ENCODE measurements around the gene COL11A2.

Gene COL11A2

GRCh38 chr6:33200219-33201146, 8.2 kb upstream of the COL11A2 start, which contains the start of the genes RXRB and SLC39A7:
Gene RXRB, minus strand, starts transcription at chr6:33200665. Its CDS starts 189 bp downstream, at chr6:33200476.
Gene SLC39A7, plus strand, starts transcription at chr6:33200867. Its CDS starts 379 bp downstream, at chr6:33201246.
- Mint-ChIP-seq H3K27ac (peak within 1 kb of the TSS; percentile 98), H3K27me3 (no peaks in the 10 kb centered on the region), H3K4me3 (peak within 1 kb of the TSS; percentile 100), H3K36me3 (peaks cover 24% of the 10 kb centered on the region), H3K4me1 (peaks cover 68% of the 10 kb centered on the region), H3K9me3 (no peaks in the 10 kb centered on the region)

- Mint-ChIP-seq H3K27me3 (no peaks in the 10 kb centered on the region), H3K9me3 (no peaks in the 10 kb centered on the region), H3K27ac (peak overlapping the region; percentile 93), H3K4me1 (peaks cover 61% of the 10 kb centered on the region), H3K36me3 (peaks cover 23% of the 10 kb centered on the region), H3K4me3 (peak overlapping the region; percentile 95)
These were observed 7.5 kb upstream of the COL11A2 start for GRCh38 chr6:33199687-33200218.

- Mint-ChIP-seq H3K27ac (peak overlapping the region; percentile 93), H3K27me3 (no peaks in the 10 kb centered on the region), H3K4me1 (peaks cover 58% of the 10 kb centered on the region), H3K9me3 (no peaks in the 10 kb centered on the region), H3K36me3 (peaks cover 20% of the 10 kb centered on the region), H3K4me3 (peak overlapping the region; percentile 95)
These were observed 6.7 kb upstream of the COL11A2 start for GRCh38 chr6:33198853-33199436.

- H3K27me3 Mint-ChIP-seq, result no peaks in the 10 kb centered on the region
- H3K9me3 Mint-ChIP-seq, result no peaks in the 10 kb centered on the region
- peak overlapping the region; percentile 57 for H3K27ac Mint-ChIP-seq
- H3K4me1 Mint-ChIP-seq, result peaks cover 58% of the 10 kb centered on the region
- H3K36me3 Mint-ChIP-seq, result peaks cover 18% of the 10 kb centered on the region
- peak overlapping the region; percentile 95 for H3K4me3 Mint-ChIP-seq
These were observed 6.0 kb upstream of the COL11A2 start for GRCh38 chr6:33198159-33198852.

- H3K36me3 Mint-ChIP-seq, result peaks cover 10% of the 10 kb centered on the region
- no peaks in the 10 kb centered on the region for H3K27me3 Mint-ChIP-seq
- H3K9me3 Mint-ChIP-seq, result no peaks in the 10 kb centered on the region
- H3K4me1 Mint-ChIP-seq, result peaks cover 53% of the 10 kb centered on the region
- H3K27ac Mint-ChIP-seq, result peak overlapping the region; percentile 27
- H3K4me3 Mint-ChIP-seq, result peak overlapping the region; percentile 64
These were observed 5.3 kb upstream of the COL11A2 start for GRCh38 chr6:33197431-33198048.

- peaks cover 2% of the 10 kb centered on the region for H3K27me3 Mint-ChIP-seq
- H3K4me3 Mint-ChIP-seq, result no peak overlapping the region
- H3K36me3 Mint-ChIP-seq, result peaks cover 4% of the 10 kb centered on the region
- peaks cover 45% of the 10 kb centered on the region for H3K4me1 Mint-ChIP-seq
- peak overlapping the region; percentile 8 for H3K27ac Mint-ChIP-seq
- no peaks in the 10 kb centered on the region for H3K9me3 Mint-ChIP-seq
These were observed 3.3 kb upstream of the COL11A2 start for GRCh38 chr6:33195304-33196165.

GRCh38 chr6:33194431-33194979, 2.2 kb upstream of the COL11A2 start:
- Mint-ChIP-seq H3K36me3 (peaks cover 4% of the 10 kb centered on the region), H3K4me1 (peaks cover 45% of the 10 kb centered on the region), H3K27me3 (peaks cover 5% of the 10 kb centered on the region), H3K9me3 (no peaks in the 10 kb centered on the region), H3K4me3 (no peak overlapping the region), H3K27ac (peak overlapping the region; percentile 63)

- H3K4me3 Mint-ChIP-seq, result peak overlapping the region; percentile 24
- no peaks in the 10 kb centered on the region for H3K9me3 Mint-ChIP-seq
- H3K36me3 Mint-ChIP-seq, result peaks cover 4% of the 10 kb centered on the region
- H3K4me1 Mint-ChIP-seq, result peaks cover 41% of the 10 kb centered on the region
- H3K27ac Mint-ChIP-seq, result no peak overlapping the region
- H3K27me3 Mint-ChIP-seq, result peaks cover 5% of the 10 kb centered on the region
These were observed 1.4 kb upstream of the COL11A2 start for GRCh38 chr6:33193619-33194018.

- H3K9me3 Mint-ChIP-seq, result no peaks in the 10 kb centered on the region
- peaks cover 5% of the 10 kb centered on the region for H3K27me3 Mint-ChIP-seq
- H3K4me1 Mint-ChIP-seq, result peaks cover 35% of the 10 kb centered on the region
- peak overlapping the region; percentile 25 for H3K27ac Mint-ChIP-seq
- H3K36me3 Mint-ChIP-seq, result peaks cover 8% of the 10 kb centered on the region
- H3K4me3 Mint-ChIP-seq, result peak overlapping the region; percentile 82
These were observed 670 bp upstream of the COL11A2 start for GRCh38 chr6:33192671-33193602.

GRCh38 chr6:33191383-33192104, 723 bp downstream of the COL11A2 start:
- no peak overlapping the region for H3K4me3 Mint-ChIP-seq
- peaks cover 30% of the 10 kb centered on the region for H3K4me1 Mint-ChIP-seq
- peaks cover 10% of the 10 kb centered on the region for H3K36me3 Mint-ChIP-seq
- no peak overlapping the region for H3K27ac Mint-ChIP-seq
- no peaks in the 10 kb centered on the region for H3K9me3 Mint-ChIP-seq
- peaks cover 5% of the 10 kb centered on the region for H3K27me3 Mint-ChIP-seq

GRCh38 chr6:33190504-33191107, 1.7 kb downstream of the COL11A2 start:
- peaks cover 28% of the 10 kb centered on the region for H3K4me1 Mint-ChIP-seq
- no peak overlapping the region for H3K27ac Mint-ChIP-seq
- H3K36me3 Mint-ChIP-seq, result peaks cover 9% of the 10 kb centered on the region
- no peak overlapping the region for H3K4me3 Mint-ChIP-seq
- H3K9me3 Mint-ChIP-seq, result no peaks in the 10 kb centered on the region
- H3K27me3 Mint-ChIP-seq, result peaks cover 5% of the 10 kb centered on the region

GRCh38 chr6:33189625-33190448, 2.4 kb downstream of the COL11A2 start:
- Mint-ChIP-seq H3K9me3 (no peaks in the 10 kb centered on the region), H3K27me3 (peaks cover 5% of the 10 kb centered on the region), H3K4me1 (peaks cover 30% of the 10 kb centered on the region), H3K36me3 (peaks cover 7% of the 10 kb centered on the region), H3K4me3 (no peak overlapping the region), H3K27ac (no peak overlapping the region)
